Upper lobe of right lung (tissue), 1 donor: ENCODE results near the gene NUDT21. TPM values are rescaled to one million over a fixed set of nuclear protein-coding genes. Genes with fewer than 3 reads are reported as not detected.

Experiments
- ATAC-seq: fragments of 200-7000 bp; cut with Tn5 transposase; one replicate; pipeline ENCODE4 v1.9.1; 2020; ENCODE audit warnings: mild to moderate bottlenecking, moderate library complexity
- DNase-seq: peaks from one replicate; pipeline ENCODE4 v3.0.0-alpha.2; 2020
- H3K27ac ChIP-seq: fragments of 200-600 bp; one replicate; pipeline ENCODE4 v1.8.0; 2022
- H3K27me3 ChIP-seq: fragments of 200-600 bp; one replicate; pipeline ENCODE4 v1.8.0; 2022; ENCODE audit warnings: mild to moderate bottlenecking
- H3K36me3 ChIP-seq: fragments of 200-600 bp; one replicate; pipeline ENCODE4 v1.8.0; 2022
- H3K4me1 ChIP-seq: fragments of 200-600 bp; one replicate; pipeline ENCODE4 v1.8.0; 2022
- H3K4me3 ChIP-seq: fragments of 200-600 bp; one replicate; pipeline ENCODE4 v1.8.0; 2022; ENCODE audit warnings: mild to moderate bottlenecking
- H3K9me3 ChIP-seq: fragments of 200-600 bp; one replicate; pipeline ENCODE4 v1.8.0; 2022
- CTCF ChIP-seq: fragments of 200-600 bp; IDR thresholded peaks from one replicate; pipeline ENCODE4 v1.8.0; 2022; ENCODE audit warnings: antibody characterized with exemption
- intact Hi-C: fragments of 100-400 bp; cut with DNase I; formaldehyde crosslinking; loops from one replicate; pipeline ENCODE4 v1.11.0; 2022
- total RNA-seq: library from RNA; stranded (reverse); fragmentation: NEBNext Ultra II Directional; extraction: Animal tissue kit (Norgen Biotek cat#: 25700); gene quantifications from one replicate; pipeline ENCODE4 v1.2.1, GENCODE V29; 2021
- donor health status: DM: no; HTN: yes; CAD: no; lungs with severe emphysema.

NUDT21 gene
- total RNA-seq, 1 donor from 2014 or later = 77.2 TPM

GRCh38 chr16:56469748-56470147 lies 18.6 kb upstream of the NUDT21 start:
- DNase-seq (no peak), ATAC-seq (no peak)
- Histone ChIP-seq H3K27me3 (no peaks in the 10 kb centered on the region), H3K4me3 (no peak overlapping the region), H3K27ac (no peak overlapping the region), H3K36me3 (peaks cover 100% of the 10 kb centered on the region), H3K4me1 (no peaks in the 10 kb centered on the region), H3K9me3 (no peaks in the 10 kb centered on the region)
- TF ChIP-seq CTCF = no peak
- intact Hi-C loops = no loop called here

DNA sequence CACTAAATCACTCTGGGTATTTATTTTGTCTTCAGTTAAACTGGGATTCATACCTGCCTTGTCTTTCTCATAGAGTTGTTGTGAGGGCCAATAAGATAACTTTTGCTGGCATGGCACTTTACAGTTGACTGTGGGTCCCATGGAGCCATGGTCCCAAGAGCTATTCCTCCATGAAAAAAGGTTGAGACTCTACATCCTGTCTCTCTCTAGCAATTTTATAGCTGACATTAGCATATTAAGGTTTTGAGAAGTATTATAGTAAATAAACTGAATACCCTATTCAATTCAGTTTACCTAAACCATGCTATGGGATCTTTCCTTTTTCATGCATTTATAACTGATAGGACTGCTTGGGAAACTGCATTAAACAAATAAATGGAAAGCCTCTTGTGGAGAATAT lies 17.7 kb upstream of the NUDT21 start:
- DNase-seq (no peak), ATAC-seq (no peak)
- intact Hi-C loops = no loop called here
- H3K27ac ChIP-seq = no peak overlapping the region
- TF ChIP-seq CTCF = no peak
- H3K27me3 ChIP-seq = no peaks in the 10 kb centered on the region
- no peak overlapping the region for H3K4me3 ChIP-seq
- H3K9me3 ChIP-seq = no peaks in the 10 kb centered on the region
- H3K4me1 ChIP-seq = no peaks in the 10 kb centered on the region
- H3K36me3 ChIP-seq = peaks cover 100% of the 10 kb centered on the region

- DNase-seq (no peak), ATAC-seq (no peak)
- Histone ChIP-seq H3K27ac (no peak overlapping the region), H3K27me3 (no peaks in the 10 kb centered on the region), H3K4me3 (no peak overlapping the region), H3K4me1 (peaks cover 3% of the 10 kb centered on the region), H3K9me3 (no peaks in the 10 kb centered on the region), H3K36me3 (peaks cover 95% of the 10 kb centered on the region)
- no peak for TF ChIP-seq CTCF
- intact Hi-C loops = no loop called here
Observed at GRCh38 chr16:56466344-56466743, 15.2 kb upstream of the NUDT21 start.

DNA sequence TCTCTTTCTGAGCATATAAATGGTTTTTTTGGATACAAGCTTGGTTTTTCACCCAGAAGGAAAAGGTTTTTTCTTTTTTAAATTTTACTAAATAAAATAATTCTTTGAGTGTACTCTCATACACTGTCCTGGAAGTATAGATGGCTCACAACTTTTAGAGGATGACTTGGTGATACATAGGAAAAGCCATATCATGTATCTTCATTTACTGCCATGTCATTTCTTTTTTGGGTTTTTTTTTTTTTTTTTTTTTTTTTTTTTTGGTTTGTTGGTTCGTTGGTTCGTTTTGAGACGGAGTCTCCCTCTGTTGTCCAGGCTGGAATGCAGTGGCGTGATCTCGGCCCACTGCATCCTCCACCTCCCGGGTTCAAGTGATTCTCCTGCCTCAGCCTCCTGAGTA lies 12.0 kb upstream of the NUDT21 start:
- no peak overlapping the region for H3K27ac ChIP-seq
- H3K36me3 ChIP-seq = peaks cover 95% of the 10 kb centered on the region
- no peak overlapping the region for H3K4me3 ChIP-seq
- H3K27me3 ChIP-seq = no peaks in the 10 kb centered on the region
- peaks cover 3% of the 10 kb centered on the region for H3K4me1 ChIP-seq
- no peak for DNase-seq
- no peak for TF ChIP-seq CTCF
- intact Hi-C loops = no loop called here
- no peaks in the 10 kb centered on the region for H3K9me3 ChIP-seq
- ATAC-seq = no peak

DNA sequence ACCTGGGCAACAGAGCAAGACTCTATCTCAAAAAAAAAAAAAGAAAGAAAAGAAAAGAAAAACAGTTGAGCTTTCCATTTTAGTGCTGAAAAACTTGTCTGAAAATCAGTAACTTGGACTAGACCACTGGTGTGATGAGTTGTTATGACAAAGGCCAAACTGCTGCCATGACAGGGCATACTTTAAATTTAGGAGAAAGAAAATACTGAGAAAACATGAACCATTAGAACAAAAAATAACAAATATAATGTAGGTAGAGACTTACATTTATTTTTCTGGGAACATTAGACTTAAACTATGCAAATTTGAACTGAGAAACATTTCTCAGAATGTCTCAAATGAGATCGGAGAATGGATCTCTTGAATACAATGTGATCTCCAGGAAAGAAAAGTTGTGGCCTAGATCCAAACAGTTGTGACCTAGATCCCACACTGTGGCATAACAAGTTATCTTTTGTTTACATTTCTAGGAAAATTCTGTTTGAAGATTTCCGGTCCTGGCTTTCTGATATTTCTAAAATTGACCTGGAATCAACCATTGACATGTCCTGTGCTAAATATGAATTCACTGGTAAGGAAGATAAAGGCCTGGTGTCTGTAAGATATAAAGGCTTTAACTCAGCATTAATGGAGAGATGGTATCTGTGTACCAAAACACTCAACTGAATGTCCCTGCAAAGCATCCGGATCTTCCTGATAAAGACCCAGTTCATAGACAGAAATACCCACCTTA lies 11.1 kb upstream of the NUDT21 start:
- no peak for TF ChIP-seq CTCF
- Histone ChIP-seq H3K4me1 (peaks cover 3% of the 10 kb centered on the region), H3K27me3 (no peaks in the 10 kb centered on the region), H3K4me3 (no peak overlapping the region), H3K27ac (no peak overlapping the region), H3K9me3 (no peaks in the 10 kb centered on the region), H3K36me3 (peaks cover 95% of the 10 kb centered on the region)
- intact Hi-C loops = no loop called here
- DNase-seq = no peak
- ATAC-seq = no peak

DNA sequence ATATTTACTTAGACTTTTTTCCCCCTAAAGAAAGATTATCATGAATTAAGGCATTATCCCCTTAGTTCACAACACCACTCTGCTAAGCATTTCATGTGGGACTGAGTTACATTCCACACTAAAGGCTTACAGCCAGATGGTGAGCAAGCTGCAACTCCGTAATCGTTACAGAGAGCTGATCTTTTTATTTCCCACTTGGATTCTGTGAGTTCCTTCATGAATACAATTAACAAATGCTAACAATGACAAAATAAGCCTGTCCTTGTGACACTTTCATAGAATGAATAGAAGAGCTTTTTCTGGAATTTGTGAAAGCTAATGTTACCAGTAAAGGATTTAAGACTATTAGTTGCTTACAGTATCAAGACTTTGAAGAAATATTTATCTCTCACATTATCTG lies 9.0 kb upstream of the NUDT21 start:
- no peak overlapping the region for H3K4me3 ChIP-seq
- no peak overlapping the region for H3K27ac ChIP-seq
- no peak for TF ChIP-seq CTCF
- intact Hi-C loops = no loop called here
- H3K36me3 ChIP-seq = peaks cover 94% of the 10 kb centered on the region
- DNase-seq = no peak
- no peaks in the 10 kb centered on the region for H3K27me3 ChIP-seq
- H3K9me3 ChIP-seq = no peaks in the 10 kb centered on the region
- H3K4me1 ChIP-seq = peaks cover 3% of the 10 kb centered on the region
- no peak for ATAC-seq
